Cardiac muscle cell (in vitro differentiated cells and primary cell): ENCODE results near the gene SEH1L. TPM values are rescaled to one million over a fixed set of nuclear protein-coding genes. Genes with fewer than 3 reads are reported as not detected.

Experiments
- DNase-seq, 2 donors: peaks; one replicate each; pipeline versions ENCODE4 v3.0.0 to v3.0.0-alpha.2; 2010 to 2017; ENCODE audit warnings: low read depth in 1 of 2, low spot score in 1 of 2
- H3K27ac ChIP-seq: fragments of 200-600 bp; sonication (generic); 2 replicates; pipeline ENCODE4 v1.5.1; 2016
- H3K27me3 ChIP-seq: fragments of 200-600 bp; sonication (generic); 2 replicates; pipeline ENCODE4 v1.6.0; 2016; ENCODE audit warnings: control low read depth
- H3K36me3 ChIP-seq: fragments of 200-600 bp; sonication (generic); 2 replicates; pipeline ENCODE4 v1.5.1; 2016; ENCODE audit warnings: control low read depth
- H3K4me1 ChIP-seq: fragments of 200-600 bp; sonication (generic); 2 replicates; pipeline ENCODE4 v1.8.1; 2017; ENCODE audit warnings: low read depth, mild to moderate bottlenecking, mixed run types
- H3K4me3 ChIP-seq: fragments of 200-600 bp; sonication (generic); 2 replicates; pipeline ENCODE4 v1.5.1; 2016; ENCODE audit warnings: mild to moderate bottlenecking
- H3K9me3 ChIP-seq: fragments of 200-600 bp; sonication (generic); 2 replicates; pipeline ENCODE4 v1.5.1; 2017; ENCODE audit warnings: low read depth, mild to moderate bottlenecking, control low read depth
- polyA plus RNA-seq: library from polyadenylated mRNA; unstranded; fragments of >200 nt; fragmentation: Nextera tagmentation; extraction: Ambion mirVana; gene quantifications from 2 replicates; pipeline ENCODE4 v1.2.1, GENCODE V29; 2016
- total RNA-seq: library from RNA; depleted of rRNA; stranded (reverse); fragments of >200 nt; gene quantifications from 2 replicates; pipeline ENCODE4 v1.2.3, GENCODE V29; 2016
- TF ChIP-seq, protein P1 (sequence below): IDR thresholded peaks from 2 replicates; pipeline ENCODE4 v1.5.1; 2012; ENCODE audit warnings: low read depth, mild to moderate bottlenecking, low read length

SEH1L gene
- total and polyA plus RNA-seq, 2 experiments from 2014 or later, result 20.9 to 30.0 TPM

DNA sequence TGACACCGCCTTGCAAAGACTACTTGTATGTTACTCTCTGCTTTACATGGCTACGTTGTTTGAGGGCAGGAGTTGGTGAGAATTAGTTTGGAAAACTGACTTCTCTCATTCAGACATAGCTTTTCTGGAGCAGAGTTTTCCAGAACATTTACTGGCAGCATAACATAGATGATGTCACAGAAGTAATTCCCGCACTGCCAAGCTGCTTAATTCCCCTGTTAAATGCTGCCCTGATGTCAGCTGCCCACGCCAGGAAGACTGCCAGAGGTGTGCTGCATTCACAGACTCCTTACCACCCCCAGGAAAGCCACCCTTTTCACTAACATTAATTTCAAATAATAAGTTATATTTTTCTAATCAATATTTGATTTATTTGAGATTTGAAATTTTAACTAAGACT lies 39.1 kb upstream of the SEH1L start:
- Histone ChIP-seq H3K4me1 (no peaks in the 10 kb centered on the region), H3K36me3 (no peaks in the 10 kb centered on the region), H3K4me3 (no peak overlapping the region), H3K27ac (no peak overlapping the region), H3K27me3 (no peaks in the 10 kb centered on the region), H3K9me3 (no peaks in the 10 kb centered on the region)
- peak in 1 of 2 donors; percentile 27 for DNase-seq
- TF ChIP-seq, protein P1, sequence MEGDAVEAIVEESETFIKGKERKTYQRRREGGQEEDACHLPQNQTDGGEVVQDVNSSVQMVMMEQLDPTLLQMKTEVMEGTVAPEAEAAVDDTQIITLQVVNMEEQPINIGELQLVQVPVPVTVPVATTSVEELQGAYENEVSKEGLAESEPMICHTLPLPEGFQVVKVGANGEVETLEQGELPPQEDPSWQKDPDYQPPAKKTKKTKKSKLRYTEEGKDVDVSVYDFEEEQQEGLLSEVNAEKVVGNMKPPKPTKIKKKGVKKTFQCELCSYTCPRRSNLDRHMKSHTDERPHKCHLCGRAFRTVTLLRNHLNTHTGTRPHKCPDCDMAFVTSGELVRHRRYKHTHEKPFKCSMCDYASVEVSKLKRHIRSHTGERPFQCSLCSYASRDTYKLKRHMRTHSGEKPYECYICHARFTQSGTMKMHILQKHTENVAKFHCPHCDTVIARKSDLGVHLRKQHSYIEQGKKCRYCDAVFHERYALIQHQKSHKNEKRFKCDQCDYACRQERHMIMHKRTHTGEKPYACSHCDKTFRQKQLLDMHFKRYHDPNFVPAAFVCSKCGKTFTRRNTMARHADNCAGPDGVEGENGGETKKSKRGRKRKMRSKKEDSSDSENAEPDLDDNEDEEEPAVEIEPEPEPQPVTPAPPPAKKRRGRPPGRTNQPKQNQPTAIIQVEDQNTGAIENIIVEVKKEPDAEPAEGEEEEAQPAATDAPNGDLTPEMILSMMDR, result no peak

DNA sequence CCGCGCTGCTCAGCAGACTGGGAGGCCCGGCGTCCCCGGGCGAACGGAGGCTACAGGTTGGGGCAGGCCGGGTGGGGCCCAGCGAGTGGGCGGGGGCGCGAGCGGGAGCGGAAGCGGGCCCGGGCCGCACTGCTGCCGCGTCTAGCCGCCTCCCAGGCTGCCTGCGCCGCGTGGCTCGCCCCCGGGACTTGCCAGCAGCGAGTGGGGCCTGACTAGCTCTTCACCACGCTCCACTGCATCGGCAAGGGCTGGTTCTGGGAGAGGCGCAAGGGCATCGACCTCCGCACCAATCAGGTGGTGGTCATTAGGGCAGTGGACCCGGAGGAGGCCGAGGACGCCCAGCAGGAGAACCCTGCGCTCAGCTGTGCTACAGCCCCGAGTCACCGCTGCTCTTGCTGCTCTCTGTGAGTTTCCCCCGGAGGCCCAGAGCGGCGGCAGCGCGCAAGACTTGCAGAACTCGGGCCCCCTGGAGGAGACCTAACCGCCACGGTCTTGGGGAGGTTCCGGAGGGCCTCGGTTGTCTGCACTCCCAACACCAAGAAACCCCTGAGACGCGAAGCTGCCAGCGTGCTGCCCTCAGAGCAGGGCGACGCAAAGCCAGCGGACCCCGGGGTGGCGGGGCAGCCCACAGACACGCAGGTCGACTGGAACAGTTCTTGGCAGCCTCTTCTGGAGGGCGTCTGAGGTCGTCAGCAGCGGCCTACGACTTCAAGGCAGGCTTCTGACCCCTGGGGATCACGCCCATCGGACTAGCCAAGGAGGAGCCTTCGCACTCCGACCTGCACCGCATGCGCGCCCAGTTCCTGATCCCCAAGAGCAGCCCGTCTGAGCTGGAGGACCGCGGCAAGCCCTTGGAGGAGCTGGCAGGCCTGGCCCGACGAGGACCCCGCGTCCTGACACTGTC lies 36.5 kb upstream of the SEH1L start:
- H3K27ac ChIP-seq, result no peak overlapping the region
- TF ChIP-seq, protein P1, result no peak
- no peaks in the 10 kb centered on the region for H3K9me3 ChIP-seq
- no peak overlapping the region for H3K4me3 ChIP-seq
- no peaks in the 10 kb centered on the region for H3K36me3 ChIP-seq
- H3K4me1 ChIP-seq, result no peaks in the 10 kb centered on the region
- no peaks in the 10 kb centered on the region for H3K27me3 ChIP-seq
- DNase-seq, result peak in 1 of 2 donors; percentile 55

DNA sequence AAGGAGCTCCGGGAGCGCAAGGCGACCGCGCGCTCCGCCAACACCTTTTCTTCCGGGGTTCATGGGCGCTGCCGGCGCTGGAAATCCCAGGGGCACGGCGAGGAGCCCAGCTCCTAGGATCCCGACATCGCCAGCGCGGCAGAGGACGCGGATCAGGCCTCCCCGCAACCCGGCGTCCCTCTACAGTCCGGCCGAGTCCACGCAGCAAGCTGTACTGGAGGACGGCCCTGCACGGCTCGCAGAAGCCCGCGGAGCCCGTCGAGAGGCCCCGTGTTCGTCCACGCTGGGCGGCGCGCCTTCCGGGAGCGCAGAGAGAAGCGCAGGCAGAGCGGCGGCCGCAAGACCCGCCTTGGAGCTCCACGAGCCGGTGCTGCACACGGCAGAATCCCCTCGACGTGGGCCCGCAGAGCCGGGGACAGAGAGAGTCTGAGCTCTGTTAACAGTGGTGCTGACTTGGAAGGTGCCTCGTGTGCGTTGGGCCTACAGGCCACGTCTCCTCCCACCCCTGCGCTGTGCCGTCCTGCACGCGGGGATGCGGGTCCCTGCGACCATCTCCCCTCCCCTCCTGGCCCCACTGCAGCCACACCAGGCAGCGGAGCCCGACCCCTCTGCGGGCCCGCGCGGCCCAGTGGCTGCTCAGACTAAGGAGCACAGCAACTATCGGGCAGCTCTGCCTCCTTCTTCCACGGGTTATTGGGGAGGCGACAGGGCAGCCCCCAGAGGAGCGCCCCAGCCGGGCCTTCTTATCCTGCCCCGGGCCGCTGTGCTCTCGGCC lies 35.7 kb upstream of the SEH1L start:
- no peaks in the 10 kb centered on the region for H3K27me3 ChIP-seq
- DNase-seq, result no peak
- TF ChIP-seq, protein P1, result no peak
- no peaks in the 10 kb centered on the region for H3K4me1 ChIP-seq
- no peak overlapping the region for H3K27ac ChIP-seq
- H3K4me3 ChIP-seq, result no peak overlapping the region
- no peaks in the 10 kb centered on the region for H3K36me3 ChIP-seq
- no peaks in the 10 kb centered on the region for H3K9me3 ChIP-seq

DNA sequence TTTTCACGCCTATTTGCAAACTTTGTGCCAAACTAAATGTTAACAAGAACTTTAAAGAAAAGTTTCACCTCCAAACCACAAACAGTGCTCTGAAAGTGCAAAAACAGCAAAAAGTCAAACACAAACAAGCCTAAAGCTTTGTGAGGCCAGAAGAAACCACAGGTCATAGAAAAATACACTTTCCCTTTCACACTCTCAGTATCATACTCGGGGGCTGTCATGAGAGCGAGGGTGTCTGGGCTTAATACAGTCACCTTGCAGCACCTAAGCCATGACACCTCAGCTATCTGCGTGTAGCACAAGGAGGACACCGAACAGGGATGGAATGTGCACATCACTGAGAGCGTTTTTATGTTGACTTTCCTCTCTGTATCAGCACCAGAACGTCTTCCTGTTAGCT lies 26.6 kb upstream of the SEH1L start:
- Histone ChIP-seq H3K27me3 (no peaks in the 10 kb centered on the region), H3K9me3 (no peaks in the 10 kb centered on the region), H3K36me3 (no peaks in the 10 kb centered on the region), H3K4me3 (no peak overlapping the region), H3K27ac (no peak overlapping the region), H3K4me1 (no peaks in the 10 kb centered on the region)
- TF ChIP-seq, protein P1, result no peak
- no peak for DNase-seq

DNA sequence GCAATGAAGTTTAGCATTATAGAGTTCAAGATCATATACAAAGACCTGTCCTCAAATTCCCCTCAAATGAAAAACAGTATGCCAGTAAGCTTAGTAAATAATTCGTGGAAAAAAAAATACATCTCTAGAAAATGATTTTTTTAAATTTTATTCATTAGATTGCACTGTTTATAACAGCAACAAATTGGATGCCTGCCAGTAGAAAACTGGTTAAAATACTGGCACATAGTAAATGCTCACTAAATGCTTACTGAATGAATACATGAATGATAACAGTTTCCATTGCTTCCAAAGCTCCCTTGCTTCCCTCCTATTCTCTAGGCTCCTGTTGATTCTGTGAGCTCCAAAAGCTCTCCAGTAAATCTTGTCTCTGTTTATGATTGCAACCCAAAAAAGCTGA lies 25.5 kb upstream of the SEH1L start:
- TF ChIP-seq, protein P1, result no peak
- no peak overlapping the region for H3K4me3 ChIP-seq
- H3K4me1 ChIP-seq, result no peaks in the 10 kb centered on the region
- no peaks in the 10 kb centered on the region for H3K9me3 ChIP-seq
- H3K27me3 ChIP-seq, result no peaks in the 10 kb centered on the region
- H3K36me3 ChIP-seq, result no peaks in the 10 kb centered on the region
- no peak for DNase-seq
- no peak overlapping the region for H3K27ac ChIP-seq
